ENCODE measurements around the gene WDFY4. TPM values are rescaled to one million over a fixed set of nuclear protein-coding genes. Genes with fewer than 3 reads are reported as not detected.

The WDFY4 gene
- total RNA-seq, 4 donors from 2014 or later, result 4.1 to 27.9 (median 9.0) TPM

GRCh38 chr10:49028639-49029038, 344.0 kb downstream of the WDFY4 start:
- TF ChIP-seq CTCF (IDR thresholded peaks at IDR 0.05; ENCODE audit: low read depth), result no peak

GRCh38 chr10:49029666-49030065, 345.0 kb downstream of the WDFY4 start:
- no peak for TF ChIP-seq CTCF (IDR thresholded peaks at IDR 0.05; ENCODE audit: low read depth)

Small RNAs within 50 kb of the gene (small RNA-seq; reads per million reads assigned to genes)
- gene MIR4294, result not detected

Other genes with a start within 250 kb of the WDFY4 start
- 10 to 100 TPM in 1 of 4 donors, 1 to 10 TPM in 3; 2.1 to 15.0 (median 5.0) TPM for gene ARHGAP22, start 79.8 kb upstream of the WDFY4 start, total RNA-seq